WTC11 (cell line): ENCODE data around the gene PTPRG. TPM values are rescaled to one million over a fixed set of nuclear protein-coding genes. Genes with fewer than 3 reads are reported as not detected.

Experiments
- ATAC-seq: fragments of 200-7000 bp; cut with Tn5 transposase; 2 replicates; pipeline ENCODE4 v1.10.0; 2021; ENCODE audit warnings: mild to moderate bottlenecking, moderate library complexity
- CTCF ChIA-PET: fragments of 300-600 bp; sonication (Branson Sonifier 250); formaldehyde crosslinking; loops from one replicate; lab custom pipeline; 2021; ENCODE audit warnings: antibody characterized with exemption; lab: Charles Lee
- POLR2A ChIA-PET: fragments of 350-600 bp; sonication (Branson Sonifier 250); formaldehyde crosslinking; loops from one replicate; lab custom pipeline; 2021; ENCODE audit warnings: antibody characterized with exemption; lab: Charles Lee
- DNase-seq: peaks from one replicate; pipeline ENCODE4 v3.0.0; 2021; ENCODE audit warnings: low spot score
- H3K27ac Mint-ChIP-seq: 2 replicates; pipeline ENCODE4 v1.8.0; 2021; ENCODE audit warnings: mixed read lengths
- H3K27me3 Mint-ChIP-seq: 2 replicates; pipeline ENCODE4 v1.8.0; 2021; ENCODE audit warnings: low read depth, mild to moderate bottlenecking, moderate library complexity, mixed read lengths
- H3K36me3 Mint-ChIP-seq: 2 replicates; pipeline ENCODE4 v1.8.0; 2021; ENCODE audit warnings: mixed read lengths
- H3K4me1 Mint-ChIP-seq: 2 replicates; pipeline ENCODE4 v1.8.0; 2022; ENCODE audit warnings: mixed read lengths
- H3K4me3 Mint-ChIP-seq: 2 replicates; pipeline ENCODE4 v1.8.0; 2021; ENCODE audit warnings: mild to moderate bottlenecking, moderate library complexity, mixed read lengths
- H3K9me3 Mint-ChIP-seq: 2 replicates; pipeline ENCODE4 v1.8.0; 2021; ENCODE audit warnings: mixed read lengths
- ATF1 ChIP-seq: sonication (generic); formaldehyde crosslinking; IDR thresholded peaks from 2 replicates; pipeline ENCODE4 v1.8.1; 2023; ENCODE audit warnings: mild to moderate bottlenecking, moderate library complexity, missing genetic modification reagents
- CREM ChIP-seq: sonication (generic); formaldehyde crosslinking; IDR thresholded peaks from 2 replicates; pipeline ENCODE4 v1.8.1; 2022; ENCODE audit warnings: mild to moderate bottlenecking, missing genetic modification reagents, moderate library complexity
- ELF4 ChIP-seq: sonication (generic); formaldehyde crosslinking; IDR thresholded peaks from 2 replicates; pipeline ENCODE4 v1.8.1; 2022; ENCODE audit warnings: low read depth, mild to moderate bottlenecking, moderate library complexity, missing genetic modification reagents
- ESRRA ChIP-seq: sonication (generic); formaldehyde crosslinking; IDR thresholded peaks from 2 replicates; pipeline ENCODE4 v1.8.1; 2022; ENCODE audit warnings: mild to moderate bottlenecking, missing genetic modification reagents, borderline replicate concordance
- FOXP1 ChIP-seq: sonication (generic); formaldehyde crosslinking; IDR thresholded peaks from 2 replicates; pipeline ENCODE4 v1.8.0; 2022; ENCODE audit warnings: missing genetic modification reagents, mild to moderate bottlenecking, moderate library complexity, borderline replicate concordance
- GABPB1 ChIP-seq: sonication (generic); formaldehyde crosslinking; IDR thresholded peaks from 2 replicates; pipeline ENCODE4 v1.8.1; 2023; ENCODE audit warnings: mild to moderate bottlenecking, missing genetic modification reagents
- MYBL2 ChIP-seq: sonication (generic); formaldehyde crosslinking; IDR thresholded peaks from 2 replicates; pipeline ENCODE4 v1.8.1; 2023; ENCODE audit warnings: mild to moderate bottlenecking, moderate library complexity, missing genetic modification reagents
- NFYB ChIP-seq: sonication (generic); formaldehyde crosslinking; conservative IDR thresholded peaks from 2 replicates; pipeline ENCODE4 v1.8.0; 2022; ENCODE audit warnings: low read depth, missing genetic modification reagents
- RELA ChIP-seq: sonication (generic); formaldehyde crosslinking; IDR thresholded peaks from 2 replicates; pipeline ENCODE4 v1.8.1; 2022; ENCODE audit warnings: missing genetic modification reagents, mild to moderate bottlenecking, borderline replicate concordance
- SMAD4 ChIP-seq: sonication (generic); formaldehyde crosslinking; IDR thresholded peaks from 2 replicates; pipeline ENCODE4 v1.8.0; 2022; ENCODE audit warnings: mild to moderate bottlenecking, missing genetic modification reagents
- TEAD1 ChIP-seq: sonication (generic); formaldehyde crosslinking; IDR thresholded peaks from 2 replicates; pipeline ENCODE4 v1.8.0; 2022; ENCODE audit warnings: mild to moderate bottlenecking, missing genetic modification reagents
- TEAD4 ChIP-seq: sonication (generic); formaldehyde crosslinking; IDR thresholded peaks from 2 replicates; pipeline ENCODE4 v1.8.0; 2022; ENCODE audit warnings: mild to moderate bottlenecking, missing genetic modification reagents
- ZBTB21 ChIP-seq: sonication (generic); formaldehyde crosslinking; IDR thresholded peaks from 2 replicates; pipeline ENCODE4 v1.8.1; 2023; ENCODE audit warnings: mild to moderate bottlenecking, missing genetic modification reagents, borderline replicate concordance
- ZNF423 ChIP-seq: fragments of 250-450 bp; sonication (Bioruptor Pico); IDR thresholded peaks from 2 replicates; pipeline ENCODE4 v2.1.2; 2022; ENCODE audit warnings: mild to moderate bottlenecking, moderate library complexity
- ZNF671 ChIP-seq: fragments of 250-450 bp; sonication (Bioruptor Pico); IDR thresholded peaks from 2 replicates; pipeline ENCODE4 v1.8.0; 2021; ENCODE audit warnings: mild to moderate bottlenecking
- total RNA-seq: library from RNA; stranded (reverse); gene quantifications from 3 replicates; pipeline ENCODE4 v1.2.3, GENCODE V29; 2021
- TF ChIP-seq, protein P1 (sequence below): sonication (generic); formaldehyde crosslinking; IDR thresholded peaks from 2 replicates; pipeline ENCODE4 v1.8.1; 2022; ENCODE audit warnings: low read depth, mild to moderate bottlenecking, moderate library complexity, missing genetic modification reagents, borderline replicate concordance
- TF ChIP-seq, protein P2 (sequence below): fragments of 200-600 bp; IDR thresholded peaks from 2 replicates; pipeline ENCODE4 v1.8.0; 2022; ENCODE audit warnings: antibody characterized with exemption
- TF ChIP-seq, protein P3 (sequence below): sonication (generic); formaldehyde crosslinking; IDR thresholded peaks from 2 replicates; pipeline ENCODE4 v1.8.1; 2023; ENCODE audit warnings: mild to moderate bottlenecking, missing genetic modification reagents, moderate library complexity
- TF ChIP-seq, protein P4 (sequence below): sonication (generic); formaldehyde crosslinking; IDR thresholded peaks from 2 replicates; pipeline ENCODE4 v1.8.0; 2023; ENCODE audit warnings: missing genetic modification reagents
- TF ChIP-seq, protein P5 (sequence below): fragments of 250-450 bp; sonication (Bioruptor Pico); IDR thresholded peaks from 2 replicates; pipeline ENCODE4 v1.8.0; 2021; ENCODE audit warnings: mild to moderate bottlenecking
- TF ChIP-seq, protein P6 (sequence below): fragments of 250-450 bp; sonication (Bioruptor Pico); IDR thresholded peaks from 2 replicates; pipeline ENCODE4 v1.9.0; 2021; ENCODE audit warnings: moderate library complexity, mild to moderate bottlenecking, inconsistent platforms, borderline replicate concordance

The PTPRG gene
- total RNA-seq, 1 experiment from 2014 or later = 106 TPM

DNA sequence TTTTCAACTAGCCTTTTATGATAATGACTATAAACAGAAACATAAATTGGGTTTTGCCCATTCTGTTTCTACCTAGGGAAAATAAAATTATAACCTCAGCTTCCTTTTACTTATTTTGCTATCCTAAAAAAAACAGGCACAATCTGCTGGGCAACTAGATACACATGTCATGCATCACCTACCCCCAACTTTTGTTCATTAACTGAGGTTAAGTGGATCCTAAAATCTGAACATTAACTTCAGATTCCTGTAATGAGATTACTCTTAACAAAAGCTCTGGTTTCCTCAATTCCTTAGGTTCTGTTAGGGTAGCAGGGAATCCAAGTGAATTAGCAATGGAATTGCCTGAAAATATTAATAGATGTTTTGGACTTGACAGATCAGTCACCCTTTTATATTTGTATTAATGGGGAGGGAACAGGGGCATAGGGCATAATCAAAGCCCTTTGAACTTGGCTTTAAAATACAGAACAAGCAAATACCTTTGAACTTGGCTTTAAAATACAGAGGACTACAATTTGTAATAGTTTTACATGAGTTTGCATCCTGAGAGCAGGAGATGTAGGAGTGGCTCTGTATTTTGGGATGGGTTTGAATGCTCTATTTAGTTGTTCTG lies 705.4 kb downstream of the PTPRG start (continued):
- TF ChIP-seq, protein P1, sequence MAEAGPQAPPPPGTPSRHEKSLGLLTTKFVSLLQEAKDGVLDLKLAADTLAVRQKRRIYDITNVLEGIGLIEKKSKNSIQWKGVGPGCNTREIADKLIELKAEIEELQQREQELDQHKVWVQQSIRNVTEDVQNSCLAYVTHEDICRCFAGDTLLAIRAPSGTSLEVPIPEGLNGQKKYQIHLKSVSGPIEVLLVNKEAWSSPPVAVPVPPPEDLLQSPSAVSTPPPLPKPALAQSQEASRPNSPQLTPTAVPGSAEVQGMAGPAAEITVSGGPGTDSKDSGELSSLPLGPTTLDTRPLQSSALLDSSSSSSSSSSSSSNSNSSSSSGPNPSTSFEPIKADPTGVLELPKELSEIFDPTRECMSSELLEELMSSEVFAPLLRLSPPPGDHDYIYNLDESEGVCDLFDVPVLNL (CRISPR knock-in tag) = no peak
- TF ChIP-seq FOXP1 = no peak

DNA sequence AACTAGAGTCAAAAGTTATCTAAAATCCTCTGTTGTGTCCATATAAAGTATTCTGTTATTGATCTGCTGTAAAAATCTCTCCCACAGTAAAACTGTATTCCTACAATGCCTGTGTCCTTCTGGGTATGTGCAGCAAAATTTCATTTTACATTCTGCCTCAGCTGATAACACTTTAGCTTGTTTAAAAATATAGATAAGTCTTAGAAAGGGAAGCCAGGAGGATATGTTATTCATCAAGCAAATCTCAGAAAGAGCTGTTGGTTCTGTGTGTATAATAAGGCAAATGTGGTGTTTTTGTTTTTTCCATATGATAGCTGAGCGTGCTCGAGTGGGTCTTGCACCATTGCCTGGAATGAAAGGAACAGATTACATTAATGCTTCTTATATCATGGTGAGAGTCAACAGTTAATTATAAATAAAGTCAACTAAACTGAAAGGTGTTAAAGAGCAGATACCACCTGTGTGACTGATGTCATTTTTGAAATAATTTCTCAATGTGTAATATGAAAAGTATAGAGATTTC lies 715.3 kb downstream of the PTPRG start:
- ChIA-PET CTCF (no interaction called here), POLR2A (no interaction called here)
- 0 out of 2 replicates have a peak, but pooled peaks cover 2% of the 10 kb centered on the region for H3K4me1 Mint-ChIP-seq
- no peak for ATAC-seq
- no peak overlapping the region for H3K4me3 Mint-ChIP-seq
- H3K27ac Mint-ChIP-seq = no peak overlapping the region
- TF ChIP-seq, protein P2, sequence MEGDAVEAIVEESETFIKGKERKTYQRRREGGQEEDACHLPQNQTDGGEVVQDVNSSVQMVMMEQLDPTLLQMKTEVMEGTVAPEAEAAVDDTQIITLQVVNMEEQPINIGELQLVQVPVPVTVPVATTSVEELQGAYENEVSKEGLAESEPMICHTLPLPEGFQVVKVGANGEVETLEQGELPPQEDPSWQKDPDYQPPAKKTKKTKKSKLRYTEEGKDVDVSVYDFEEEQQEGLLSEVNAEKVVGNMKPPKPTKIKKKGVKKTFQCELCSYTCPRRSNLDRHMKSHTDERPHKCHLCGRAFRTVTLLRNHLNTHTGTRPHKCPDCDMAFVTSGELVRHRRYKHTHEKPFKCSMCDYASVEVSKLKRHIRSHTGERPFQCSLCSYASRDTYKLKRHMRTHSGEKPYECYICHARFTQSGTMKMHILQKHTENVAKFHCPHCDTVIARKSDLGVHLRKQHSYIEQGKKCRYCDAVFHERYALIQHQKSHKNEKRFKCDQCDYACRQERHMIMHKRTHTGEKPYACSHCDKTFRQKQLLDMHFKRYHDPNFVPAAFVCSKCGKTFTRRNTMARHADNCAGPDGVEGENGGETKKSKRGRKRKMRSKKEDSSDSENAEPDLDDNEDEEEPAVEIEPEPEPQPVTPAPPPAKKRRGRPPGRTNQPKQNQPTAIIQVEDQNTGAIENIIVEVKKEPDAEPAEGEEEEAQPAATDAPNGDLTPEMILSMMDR = no peak
- TF ChIP-seq TEAD1 (CRISPR knock-in tag) (no peak), CREM (no peak), NFYB (CRISPR knock-in tag) (no peak), ELF4 (no peak), ZNF671 (no peak), ESRRA (CRISPR knock-in tag) (no peak), ZNF423 (no peak), RELA (CRISPR knock-in tag) (no peak), GABPB1 (no peak), MYBL2 (CRISPR knock-in tag) (no peak), ATF1 (no peak), SMAD4 (CRISPR knock-in tag) (no peak), ZBTB21 (CRISPR knock-in tag) (no peak), TEAD4 (CRISPR knock-in tag) (no peak)
- TF ChIP-seq, protein P3, sequence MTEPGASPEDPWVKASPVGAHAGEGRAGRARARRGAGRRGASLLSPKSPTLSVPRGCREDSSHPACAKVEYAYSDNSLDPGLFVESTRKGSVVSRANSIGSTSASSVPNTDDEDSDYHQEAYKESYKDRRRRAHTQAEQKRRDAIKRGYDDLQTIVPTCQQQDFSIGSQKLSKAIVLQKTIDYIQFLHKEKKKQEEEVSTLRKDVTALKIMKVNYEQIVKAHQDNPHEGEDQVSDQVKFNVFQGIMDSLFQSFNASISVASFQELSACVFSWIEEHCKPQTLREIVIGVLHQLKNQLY (CRISPR knock-in tag) = no peak
- TF ChIP-seq, protein P4, sequence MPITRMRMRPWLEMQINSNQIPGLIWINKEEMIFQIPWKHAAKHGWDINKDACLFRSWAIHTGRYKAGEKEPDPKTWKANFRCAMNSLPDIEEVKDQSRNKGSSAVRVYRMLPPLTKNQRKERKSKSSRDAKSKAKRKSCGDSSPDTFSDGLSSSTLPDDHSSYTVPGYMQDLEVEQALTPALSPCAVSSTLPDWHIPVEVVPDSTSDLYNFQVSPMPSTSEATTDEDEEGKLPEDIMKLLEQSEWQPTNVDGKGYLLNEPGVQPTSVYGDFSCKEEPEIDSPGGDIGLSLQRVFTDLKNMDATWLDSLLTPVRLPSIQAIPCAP (CRISPR knock-in tag) = no peak
- TF ChIP-seq, protein P5, sequence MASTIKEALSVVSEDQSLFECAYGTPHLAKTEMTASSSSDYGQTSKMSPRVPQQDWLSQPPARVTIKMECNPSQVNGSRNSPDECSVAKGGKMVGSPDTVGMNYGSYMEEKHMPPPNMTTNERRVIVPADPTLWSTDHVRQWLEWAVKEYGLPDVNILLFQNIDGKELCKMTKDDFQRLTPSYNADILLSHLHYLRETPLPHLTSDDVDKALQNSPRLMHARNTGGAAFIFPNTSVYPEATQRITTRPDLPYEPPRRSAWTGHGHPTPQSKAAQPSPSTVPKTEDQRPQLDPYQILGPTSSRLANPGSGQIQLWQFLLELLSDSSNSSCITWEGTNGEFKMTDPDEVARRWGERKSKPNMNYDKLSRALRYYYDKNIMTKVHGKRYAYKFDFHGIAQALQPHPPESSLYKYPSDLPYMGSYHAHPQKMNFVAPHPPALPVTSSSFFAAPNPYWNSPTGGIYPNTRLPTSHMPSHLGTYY = no peak
- TF ChIP-seq, protein P6, sequence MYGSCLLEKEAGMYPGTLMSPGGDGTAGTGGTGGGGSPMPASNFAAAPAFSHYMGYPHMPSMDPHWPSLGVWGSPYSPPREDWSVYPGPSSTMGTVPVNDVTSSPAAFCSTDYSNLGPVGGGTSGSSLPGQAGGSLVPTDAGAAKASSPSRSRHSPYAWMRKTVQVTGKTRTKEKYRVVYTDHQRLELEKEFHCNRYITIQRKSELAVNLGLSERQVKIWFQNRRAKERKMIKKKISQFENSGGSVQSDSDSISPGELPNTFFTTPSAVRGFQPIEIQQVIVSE (CRISPR knock-in tag) = no peak
- H3K36me3 Mint-ChIP-seq = peaks cover 52% of the 10 kb centered on the region
- no peak for DNase-seq
- H3K9me3 Mint-ChIP-seq = no peaks in the 10 kb centered on the region
- H3K27me3 Mint-ChIP-seq = no peaks in the 10 kb centered on the region
